Measurements from ENCODE around the gene ALDH1A3.

Gene ALDH1A3

GRCh38 chr15:100958326-100959065, 78.9 kb downstream of the ALDH1A3 start:
- DNase-seq = no peak

- no peak for DNase-seq
Measured at GRCh38 chr15:100959066-100960050, 79.7 kb downstream of the ALDH1A3 start.
